Hepatocyte (in vitro differentiated cells): Measurements from ENCODE around the gene IGFLR1. TPM values are rescaled to one million over a fixed set of nuclear protein-coding genes. Genes with fewer than 3 reads are reported as not detected.

ENCODE experiments used
- DNase-seq: peaks from one replicate; pipeline ENCODE4 v3.0.0-alpha.2; 2016; ENCODE audit warnings: low spot score
- H2AFZ ChIP-seq: fragments of 200-600 bp; sonication (generic); 2 replicates; pipeline ENCODE4 v1.6.0; 2016; ENCODE audit warnings: antibody characterized with exemption, mild to moderate bottlenecking
- H3K27ac ChIP-seq: fragments of 200-600 bp; sonication (generic); 2 replicates; pipeline ENCODE4 v1.5.1; 2016; ENCODE audit warnings: mild to moderate bottlenecking
- H3K27me3 ChIP-seq: fragments of 200-600 bp; sonication (generic); 2 replicates; pipeline ENCODE4 v1.6.1; 2016
- H3K36me3 ChIP-seq: fragments of 200-600 bp; sonication (generic); replicated peaks from 2 replicates; pipeline ENCODE4 v1.5.1; 2016; ENCODE audit warnings: low read depth; ENCODE audit not compliant: insufficient read depth
- H3K4me1 ChIP-seq: fragments of 200-600 bp; sonication (generic); 2 replicates; pipeline ENCODE4 v1.5.1; 2016; ENCODE audit warnings: mild to moderate bottlenecking, moderate library complexity; ENCODE audit not compliant: insufficient read depth
- H3K4me2 ChIP-seq: fragments of 200-600 bp; sonication (generic); 2 replicates; pipeline ENCODE4 v1.6.0; 2016
- H3K4me3 ChIP-seq: fragments of 200-600 bp; sonication (generic); 2 replicates; pipeline ENCODE4 v1.5.1; 2016; ENCODE audit warnings: mild to moderate bottlenecking
- H3K79me2 ChIP-seq: fragments of 200-600 bp; sonication (generic); 2 replicates; pipeline ENCODE4 v1.6.0; 2017; ENCODE audit warnings: mild to moderate bottlenecking
- H3K9me2 ChIP-seq: fragments of 200-600 bp; sonication (generic); replicated peaks from 2 replicates; pipeline ENCODE4 v1.6.0; 2017; ENCODE audit warnings: mild to moderate bottlenecking; ENCODE audit not compliant: insufficient read depth
- H3K9me3 ChIP-seq: fragments of 200-600 bp; sonication (generic); 2 replicates; pipeline ENCODE4 v1.5.1; 2016; ENCODE audit warnings: low read depth, mild to moderate bottlenecking
- H4K20me1 ChIP-seq: fragments of 200-600 bp; sonication (generic); 2 replicates; pipeline ENCODE4 v1.6.0; 2016; ENCODE audit warnings: mild to moderate bottlenecking; ENCODE audit not compliant: insufficient read depth, poor library complexity, severe bottlenecking
- CTCF ChIP-seq: fragments of 200-600 bp; sonication (generic); IDR thresholded peaks from 2 replicates; pipeline ENCODE4 v1.5.1; 2016; ENCODE audit warnings: antibody characterized with exemption, mild to moderate bottlenecking; ENCODE audit not compliant: poor library complexity
- EZH2 ChIP-seq: fragments of 200-600 bp; sonication (generic); IDR thresholded peaks from 2 replicates; pipeline ENCODE4 v1.6.1; 2016; ENCODE audit warnings: antibody characterized with exemption, mild to moderate bottlenecking, borderline replicate concordance
- EZH2phosphoT487 ChIP-seq: fragments of 200-600 bp; sonication (generic); IDR thresholded peaks from one replicate; pipeline ENCODE4 v1.6.1; 2018; ENCODE audit warnings: antibody characterized with exemption, mild to moderate bottlenecking, low read depth, moderate library complexity; ENCODE audit not compliant: unreplicated experiment, severe bottlenecking
- WGBS: methylation state at CpG from one replicate; pipeline ENCODE4 v1.1.6; 2016; ENCODE audit warnings: low lambda C conversion rate; ENCODE audit errors: missing lambda C conversion rate; 5-methylcytosine and 5-hydroxymethylcytosine counted together
- polyA plus RNA-seq: library from polyadenylated mRNA; unstranded; fragments of >200 nt; fragmentation: Nextera tagmentation; extraction: Ambion mirVana; gene quantifications from 2 replicates; pipeline ENCODE4 v1.2.1, GENCODE V29; 2016
- total RNA-seq: library from RNA; depleted of rRNA; stranded (reverse); fragments of >200 nt; gene quantifications from 2 replicates; pipeline ENCODE4 v1.2.3, GENCODE V29; 2014

Gene IGFLR1
- total and polyA plus RNA-seq, 2 experiments from 2014 or later, result 4.5 to 5.6 TPM

GRCh38 chr19:35718345-35719041, 23.8 kb downstream of the IGFLR1 start:
- no peak for TF ChIP-seq CTCF
- TF ChIP-seq EZH2phosphoT487, result no peak
- TF ChIP-seq EZH2, result no peak
- peaks cover 15% of the 10 kb centered on the region for H3K4me1 ChIP-seq
- H3K27ac ChIP-seq, result peak overlapping the region; percentile 85
- H3K4me2 ChIP-seq, result peak overlapping the region; percentile 87
- H3K36me3 ChIP-seq, result no peaks in the 10 kb centered on the region
- peak; percentile 52 for DNase-seq
- WGBS, result 4% methylated on average over 23 of the region's 42 CpGs
- H2AFZ ChIP-seq, result no peak overlapping the region
- H4K20me1 ChIP-seq, result peaks cover 25% of the 10 kb centered on the region
- no peaks in the 10 kb centered on the region for H3K27me3 ChIP-seq
- no peaks in the 10 kb centered on the region for H3K9me2 ChIP-seq
- no peaks in the 10 kb centered on the region for H3K9me3 ChIP-seq
- peak overlapping the region; percentile 96 for H3K4me3 ChIP-seq
- H3K79me2 ChIP-seq, result peaks cover 49% of the 10 kb centered on the region

GRCh38 chr19:35717665-35718344, 24.4 kb downstream of the IGFLR1 start, which contains the start of gene KMT2B:
Gene KMT2B, plus strand, starts transcription at chr19:35718003. Its CDS starts 16 bp downstream, at chr19:35718019.
- WGBS, result 1% methylated on average over 24 of the region's 109 CpGs
- H3K4me1 ChIP-seq, result peaks cover 15% of the 10 kb centered on the region
- H2AFZ ChIP-seq, result peak within 1 kb of the TSS; percentile 81
- H3K27me3 ChIP-seq, result no peaks in the 10 kb centered on the region
- peaks cover 49% of the 10 kb centered on the region for H3K79me2 ChIP-seq
- no peaks in the 10 kb centered on the region for H3K9me3 ChIP-seq
- peak within 1 kb of the TSS; percentile 96 for H3K4me3 ChIP-seq
- peaks cover 25% of the 10 kb centered on the region for H4K20me1 ChIP-seq
- H3K9me2 ChIP-seq, result no peaks in the 10 kb centered on the region
- TF ChIP-seq CTCF, result no peak
- TF ChIP-seq EZH2, result no peak
- no peak for TF ChIP-seq EZH2phosphoT487
- DNase-seq, result peak; percentile 98
- H3K4me2 ChIP-seq, result peak within 1 kb of the TSS; percentile 89
- peak within 1 kb of the TSS; percentile 89 for H3K27ac ChIP-seq
- H3K36me3 ChIP-seq, result no peaks in the 10 kb centered on the region

- Histone ChIP-seq H3K4me2 (peak overlapping the region; percentile 89), H3K27ac (peak overlapping the region; percentile 89), H3K79me2 (peaks cover 45% of the 10 kb centered on the region), H3K9me2 (no peaks in the 10 kb centered on the region), H3K36me3 (no peaks in the 10 kb centered on the region), H3K4me3 (peak overlapping the region; percentile 43), H3K9me3 (no peaks in the 10 kb centered on the region), H3K4me1 (peaks cover 15% of the 10 kb centered on the region), H3K27me3 (no peaks in the 10 kb centered on the region), H4K20me1 (peaks cover 25% of the 10 kb centered on the region), H2AFZ (peak overlapping the region; percentile 81)
- TF ChIP-seq EZH2phosphoT487 (no peak), CTCF (peak; percentile 90)
- peak; percentile 94 for DNase-seq
- WGBS, result 1% methylated on average over 43 of the region's 77 CpGs
Measured at GRCh38 chr19:35716801-35717664, 25.2 kb downstream of the IGFLR1 start.
